Neural cell (in vitro differentiated cells): ENCODE results near the gene STC2. TPM values are rescaled to one million over a fixed set of nuclear protein-coding genes. Genes with fewer than 3 reads are reported as not detected.

ENCODE experiments used
- H2AFZ ChIP-seq: fragments of 200-600, 300-800 bp; sonication (generic), shearing (Covaris generic); 2 replicates; pipeline ENCODE4 v1.6.0; 2014; ENCODE audit warnings: low read depth, mild to moderate bottlenecking, antibody characterized with exemption, low read length, moderate library complexity
- H3F3A ChIP-seq: fragments of 200-600 bp; shearing (Covaris generic); 2 replicates; pipeline ENCODE4 v1.6.1; 2016; ENCODE audit warnings: mild to moderate bottlenecking, moderate library complexity, mixed read lengths, antibody characterized with exemption, low read length; ENCODE audit not compliant: insufficient read depth, poor library complexity, severe bottlenecking
- H3K27ac ChIP-seq: fragments of 200-600, 300-800 bp; sonication (generic), shearing (Covaris generic); 2 replicates; pipeline ENCODE4 v1.5.1; 2014; ENCODE audit warnings: mild to moderate bottlenecking, low read length, moderate library complexity
- H3K27me3 ChIP-seq: fragments of 300-800, 200-600 bp; sonication (generic), shearing (Covaris generic); 2 replicates; pipeline ENCODE4 v1.6.0; 2014; ENCODE audit warnings: mild to moderate bottlenecking, low read depth, low read length, moderate library complexity; ENCODE audit not compliant: insufficient read depth
- H3K36me3 ChIP-seq: fragments of 300-800, 200-600 bp; sonication (generic), shearing (Covaris generic); 2 replicates; pipeline ENCODE4 v1.5.1; 2014; ENCODE audit warnings: mild to moderate bottlenecking, antibody characterized with exemption, low read length, moderate library complexity; ENCODE audit not compliant: insufficient read depth
- H3K4me2 ChIP-seq: fragments of 300-800, 200-600 bp; sonication (generic), shearing (Covaris generic); 2 replicates; pipeline ENCODE4 v1.6.0; 2014; ENCODE audit warnings: mild to moderate bottlenecking, low read length
- H3K4me3 ChIP-seq: fragments of 300-800, 200-600 bp; sonication (generic), shearing (Covaris generic); 2 replicates; pipeline ENCODE4 v1.5.1; 2014; ENCODE audit warnings: mild to moderate bottlenecking, low read length, moderate library complexity
- H3K79me2 ChIP-seq: fragments of 200-600 bp; shearing (Covaris generic); replicated peaks from 2 replicates; pipeline ENCODE4 v1.6.0; 2014; ENCODE audit warnings: mild to moderate bottlenecking, low read length, moderate library complexity; ENCODE audit not compliant: insufficient read depth
- H3K9ac ChIP-seq: fragments of 300-800, 200-600 bp; sonication (generic), shearing (Covaris generic); 2 replicates; pipeline ENCODE4 v1.6.1; 2016; ENCODE audit warnings: mild to moderate bottlenecking, low read length, mixed read lengths
- H3K9me2 ChIP-seq: fragments of 200-600 bp; shearing (Covaris generic); 2 replicates; pipeline ENCODE4 v1.6.1; 2016; ENCODE audit warnings: mild to moderate bottlenecking, low read length, mixed read lengths; ENCODE audit not compliant: insufficient read depth
- H3K9me3 ChIP-seq: fragments of 200-600, 300-800 bp; sonication (generic), shearing (Covaris generic); 2 replicates; pipeline ENCODE4 v1.6.1; 2016; ENCODE audit warnings: mild to moderate bottlenecking, mixed run types, low read length, moderate library complexity, mixed read lengths
- H4K20me1 ChIP-seq: fragments of 200-600 bp; shearing (Covaris generic); 2 replicates; pipeline ENCODE4 v1.6.1; 2016; ENCODE audit warnings: mild to moderate bottlenecking, mixed run types; ENCODE audit not compliant: insufficient read depth
- EP300 ChIP-seq: fragments of 450-650 bp; conservative IDR thresholded peaks from 2 replicates; pipeline ENCODE4 v1.6.1; 2014; ENCODE audit warnings: antibody characterized with exemption, mild to moderate bottlenecking, moderate library complexity; ENCODE audit not compliant: poor library complexity, severe bottlenecking
- EZH2 ChIP-seq: fragments of 200-600, 300-800 bp; shearing (Covaris generic), sonication (generic); IDR thresholded peaks from 2 replicates; pipeline ENCODE4 v1.6.1; 2014; ENCODE audit warnings: antibody characterized with exemption, low read length, borderline replicate concordance, mild to moderate bottlenecking; ENCODE audit not compliant: insufficient read depth, poor library complexity, severe bottlenecking
- MXI1 ChIP-seq: fragments of 450-650 bp; conservative IDR thresholded peaks from 2 replicates; pipeline ENCODE4 v1.6.1; 2014; ENCODE audit warnings: antibody characterized with exemption, mild to moderate bottlenecking; ENCODE audit not compliant: poor library complexity, severe bottlenecking
- POLR2AphosphoS5 ChIP-seq: IDR thresholded peaks from 2 replicates; pipeline ENCODE4 v1.6.1; 2012
- RAD21 ChIP-seq: fragments of 450-650 bp; conservative IDR thresholded peaks from 2 replicates; pipeline ENCODE4 v1.6.1; 2014; ENCODE audit warnings: antibody characterized with exemption, mild to moderate bottlenecking, moderate library complexity
- REST ChIP-seq: IDR thresholded peaks from 2 replicates; pipeline ENCODE4 v1.6.1; 2012; ENCODE audit warnings: borderline replicate concordance
- SMC3 ChIP-seq: fragments of 450-650 bp; conservative IDR thresholded peaks from 2 replicates; pipeline ENCODE4 v1.6.1; 2014; ENCODE audit warnings: antibody characterized with exemption, mild to moderate bottlenecking, moderate library complexity; ENCODE audit not compliant: poor library complexity
- TAF1 ChIP-seq: IDR thresholded peaks from 2 replicates; pipeline ENCODE4 v1.6.1; 2012; ENCODE audit warnings: low read depth
- polyA plus RNA-seq: library from polyadenylated mRNA; depleted of rRNA; stranded (reverse); fragments of >200 nt; gene quantifications from 2 replicates; pipeline ENCODE4 v1.2.3, GENCODE V29; 2014
- TF ChIP-seq, protein P1 (sequence below): fragments of 450-650 bp; IDR thresholded peaks from 2 replicates; pipeline ENCODE4 v1.5.1; 2014; ENCODE audit warnings: antibody characterized with exemption, mild to moderate bottlenecking, moderate library complexity; ENCODE audit not compliant: poor library complexity, severe bottlenecking

The STC2 gene
- polyA plus RNA-seq, 1 donor from 2014 or later: 0.09 TPM

DNA sequence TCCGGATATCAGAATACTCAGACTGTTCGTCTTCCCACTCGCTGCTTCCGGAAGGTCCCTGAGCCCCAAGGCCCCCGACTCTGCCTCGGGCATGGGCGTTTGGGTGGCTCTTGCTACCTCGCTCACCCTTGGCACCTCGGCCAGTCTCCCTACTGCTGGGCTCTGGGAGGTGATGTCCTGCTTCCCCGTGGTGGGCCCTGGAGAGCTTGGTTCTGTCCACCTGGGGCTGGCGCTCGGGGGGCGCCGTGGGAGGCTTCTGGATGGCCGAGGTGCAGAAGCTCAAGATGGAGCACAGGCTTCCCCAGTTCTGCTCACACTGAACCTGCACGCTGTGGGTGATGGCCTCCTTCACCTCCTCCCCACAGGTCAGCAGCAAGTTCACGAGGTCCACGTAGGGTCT lies 10.4 kb downstream of the STC2 start:
- Histone ChIP-seq H3K27ac (no peak overlapping the region), H3K79me2 (no peaks in the 10 kb centered on the region), H4K20me1 (no peaks in the 10 kb centered on the region), H3K27me3 (no peaks in the 10 kb centered on the region), H3K4me2 (no peak overlapping the region), H3K9ac (no peak overlapping the region), H3F3A (no peaks in the 10 kb centered on the region), H3K9me2 (no peaks in the 10 kb centered on the region), H3K36me3 (no peaks in the 10 kb centered on the region), H3K9me3 (no peaks in the 10 kb centered on the region), H3K4me3 (no peak overlapping the region), H2AFZ (no peak overlapping the region)
- TF ChIP-seq EP300: no peak
- no peak for TF ChIP-seq EZH2
- no peak for TF ChIP-seq SMC3
- TF ChIP-seq TAF1: no peak
- no peak for TF ChIP-seq RAD21
- TF ChIP-seq REST: no peak
- TF ChIP-seq, protein P1, sequence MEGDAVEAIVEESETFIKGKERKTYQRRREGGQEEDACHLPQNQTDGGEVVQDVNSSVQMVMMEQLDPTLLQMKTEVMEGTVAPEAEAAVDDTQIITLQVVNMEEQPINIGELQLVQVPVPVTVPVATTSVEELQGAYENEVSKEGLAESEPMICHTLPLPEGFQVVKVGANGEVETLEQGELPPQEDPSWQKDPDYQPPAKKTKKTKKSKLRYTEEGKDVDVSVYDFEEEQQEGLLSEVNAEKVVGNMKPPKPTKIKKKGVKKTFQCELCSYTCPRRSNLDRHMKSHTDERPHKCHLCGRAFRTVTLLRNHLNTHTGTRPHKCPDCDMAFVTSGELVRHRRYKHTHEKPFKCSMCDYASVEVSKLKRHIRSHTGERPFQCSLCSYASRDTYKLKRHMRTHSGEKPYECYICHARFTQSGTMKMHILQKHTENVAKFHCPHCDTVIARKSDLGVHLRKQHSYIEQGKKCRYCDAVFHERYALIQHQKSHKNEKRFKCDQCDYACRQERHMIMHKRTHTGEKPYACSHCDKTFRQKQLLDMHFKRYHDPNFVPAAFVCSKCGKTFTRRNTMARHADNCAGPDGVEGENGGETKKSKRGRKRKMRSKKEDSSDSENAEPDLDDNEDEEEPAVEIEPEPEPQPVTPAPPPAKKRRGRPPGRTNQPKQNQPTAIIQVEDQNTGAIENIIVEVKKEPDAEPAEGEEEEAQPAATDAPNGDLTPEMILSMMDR: no peak
- no peak for TF ChIP-seq MXI1

GRCh38 chr5:173317091-173317730 lies 11.0 kb downstream of the STC2 start:
- Histone ChIP-seq H3K4me3 (no peak overlapping the region), H3F3A (no peaks in the 10 kb centered on the region), H2AFZ (no peak overlapping the region), H3K79me2 (no peaks in the 10 kb centered on the region), H3K9ac (no peak overlapping the region), H3K36me3 (no peaks in the 10 kb centered on the region), H4K20me1 (no peaks in the 10 kb centered on the region), H3K27ac (no peak overlapping the region), H3K4me2 (no peak overlapping the region), H3K27me3 (no peaks in the 10 kb centered on the region), H3K9me3 (no peaks in the 10 kb centered on the region), H3K9me2 (no peaks in the 10 kb centered on the region)
- TF ChIP-seq EP300: no peak
- TF ChIP-seq, protein P1: no peak
- TF ChIP-seq RAD21: no peak
- no peak for TF ChIP-seq TAF1
- no peak for TF ChIP-seq POLR2AphosphoS5
- no peak for TF ChIP-seq REST
